Measurements from ENCODE around the gene RNF149. TPM values are rescaled to one million over a fixed set of nuclear protein-coding genes. Genes with fewer than 3 reads are reported as not detected.

RNF149 gene
- total RNA-seq, 1 donor, result 73.1 TPM

DNA sequence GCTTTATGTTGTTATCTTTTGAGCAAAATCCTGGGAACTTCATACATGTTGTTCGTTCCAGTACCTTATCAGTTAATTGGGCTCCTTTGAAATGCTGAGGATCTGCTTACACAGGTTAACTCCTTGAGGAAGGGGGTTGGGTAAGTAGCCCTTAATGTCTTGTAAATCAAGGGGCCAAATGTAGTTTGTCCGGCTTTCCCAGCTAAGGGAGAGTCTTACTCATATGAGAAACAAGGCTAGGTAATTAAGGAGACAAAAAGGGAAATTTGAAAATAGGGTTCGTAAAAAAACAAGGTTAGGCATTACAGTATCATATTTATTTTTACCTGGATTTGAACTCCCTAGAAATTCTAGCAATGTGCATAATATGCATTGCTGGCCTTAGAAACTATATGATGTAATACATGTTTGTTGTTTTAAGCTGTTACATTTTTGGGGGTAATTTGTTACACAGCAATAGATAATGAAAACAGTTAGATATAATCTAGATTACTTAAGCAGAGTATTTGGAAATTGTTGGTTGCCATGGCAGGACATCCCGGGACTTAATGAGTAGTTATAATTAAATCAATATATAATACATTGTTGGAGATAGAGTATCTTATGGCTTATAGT is 30.9 kb upstream of the RNF149 start:
- TF ChIP-seq, protein P1, sequence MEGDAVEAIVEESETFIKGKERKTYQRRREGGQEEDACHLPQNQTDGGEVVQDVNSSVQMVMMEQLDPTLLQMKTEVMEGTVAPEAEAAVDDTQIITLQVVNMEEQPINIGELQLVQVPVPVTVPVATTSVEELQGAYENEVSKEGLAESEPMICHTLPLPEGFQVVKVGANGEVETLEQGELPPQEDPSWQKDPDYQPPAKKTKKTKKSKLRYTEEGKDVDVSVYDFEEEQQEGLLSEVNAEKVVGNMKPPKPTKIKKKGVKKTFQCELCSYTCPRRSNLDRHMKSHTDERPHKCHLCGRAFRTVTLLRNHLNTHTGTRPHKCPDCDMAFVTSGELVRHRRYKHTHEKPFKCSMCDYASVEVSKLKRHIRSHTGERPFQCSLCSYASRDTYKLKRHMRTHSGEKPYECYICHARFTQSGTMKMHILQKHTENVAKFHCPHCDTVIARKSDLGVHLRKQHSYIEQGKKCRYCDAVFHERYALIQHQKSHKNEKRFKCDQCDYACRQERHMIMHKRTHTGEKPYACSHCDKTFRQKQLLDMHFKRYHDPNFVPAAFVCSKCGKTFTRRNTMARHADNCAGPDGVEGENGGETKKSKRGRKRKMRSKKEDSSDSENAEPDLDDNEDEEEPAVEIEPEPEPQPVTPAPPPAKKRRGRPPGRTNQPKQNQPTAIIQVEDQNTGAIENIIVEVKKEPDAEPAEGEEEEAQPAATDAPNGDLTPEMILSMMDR (IDR thresholded peaks at IDR 0.05; ENCODE audit: extremely low read depth, low read depth, low read length), result no peak
- Histone ChIP-seq H2AFZ (ENCODE audit: low read length) (no peak overlapping the region), H3K9me3 (ENCODE audit: low read depth, low read length) (no peaks in the 10 kb centered on the region), H3K27me3 (ENCODE audit: insufficient read depth, low read length) (no peaks in the 10 kb centered on the region), H3K79me2 (ENCODE audit: insufficient read depth, low read length) (no peaks in the 10 kb centered on the region), H3K4me2 (ENCODE audit: insufficient read depth, low read length) (no peak overlapping the region), H3K4me3 (ENCODE audit: insufficient read depth, low read length) (no peak overlapping the region), H3K27ac (ENCODE audit: low read depth, low read length) (no peak overlapping the region), H3K36me3 (ENCODE audit: insufficient read depth, low read length) (no peaks in the 10 kb centered on the region), H4K20me1 (ENCODE audit: insufficient read depth, low read length) (no peaks in the 10 kb centered on the region), H3K4me1 (ENCODE audit: insufficient read depth, low read length) (peaks cover 10% of the 10 kb centered on the region)
- DNase-seq (ENCODE audit: insufficient read length, low spot score, missing footprints), result no peak

DNA sequence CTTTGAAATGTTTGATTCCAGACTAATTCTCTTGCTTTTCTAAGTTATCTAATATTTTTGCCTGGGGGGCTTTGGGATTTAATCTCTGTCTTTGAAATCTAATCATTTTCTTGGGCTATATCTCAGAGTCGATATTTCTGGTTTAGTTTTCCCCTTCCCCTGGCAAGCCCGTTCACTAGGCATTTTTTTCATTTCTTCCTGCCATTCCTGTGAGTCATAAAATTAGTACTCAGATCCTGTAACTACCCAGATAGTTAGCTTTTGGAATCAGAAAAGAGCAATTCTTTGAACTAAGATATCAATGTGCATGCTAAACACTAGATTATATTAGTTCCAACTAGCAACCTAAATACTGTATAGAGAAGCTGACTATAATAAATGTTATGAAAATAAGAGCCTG is 29.4 kb upstream of the RNF149 start:
- H3K27me3 ChIP-seq (ENCODE audit: insufficient read depth, low read length), result no peaks in the 10 kb centered on the region
- no peak for DNase-seq (ENCODE audit: insufficient read length, low spot score, missing footprints)
- TF ChIP-seq, protein P1 (IDR thresholded peaks at IDR 0.05; ENCODE audit: extremely low read depth, low read depth, low read length), result no peak
- peak overlapping the region; percentile 20 for H2AFZ ChIP-seq (ENCODE audit: low read length)
- no peaks in the 10 kb centered on the region for H3K36me3 ChIP-seq (ENCODE audit: insufficient read depth, low read length)
- peak overlapping the region; percentile 60 for H3K4me2 ChIP-seq (ENCODE audit: insufficient read depth, low read length)
- no peaks in the 10 kb centered on the region for H4K20me1 ChIP-seq (ENCODE audit: insufficient read depth, low read length)
- H3K4me1 ChIP-seq (ENCODE audit: insufficient read depth, low read length), result peaks cover 10% of the 10 kb centered on the region
- H3K79me2 ChIP-seq (ENCODE audit: insufficient read depth, low read length), result no peaks in the 10 kb centered on the region
- H3K27ac ChIP-seq (ENCODE audit: low read depth, low read length), result no peak overlapping the region
- H3K4me3 ChIP-seq (ENCODE audit: insufficient read depth, low read length), result no peak overlapping the region
- no peaks in the 10 kb centered on the region for H3K9me3 ChIP-seq (ENCODE audit: low read depth, low read length)

DNA sequence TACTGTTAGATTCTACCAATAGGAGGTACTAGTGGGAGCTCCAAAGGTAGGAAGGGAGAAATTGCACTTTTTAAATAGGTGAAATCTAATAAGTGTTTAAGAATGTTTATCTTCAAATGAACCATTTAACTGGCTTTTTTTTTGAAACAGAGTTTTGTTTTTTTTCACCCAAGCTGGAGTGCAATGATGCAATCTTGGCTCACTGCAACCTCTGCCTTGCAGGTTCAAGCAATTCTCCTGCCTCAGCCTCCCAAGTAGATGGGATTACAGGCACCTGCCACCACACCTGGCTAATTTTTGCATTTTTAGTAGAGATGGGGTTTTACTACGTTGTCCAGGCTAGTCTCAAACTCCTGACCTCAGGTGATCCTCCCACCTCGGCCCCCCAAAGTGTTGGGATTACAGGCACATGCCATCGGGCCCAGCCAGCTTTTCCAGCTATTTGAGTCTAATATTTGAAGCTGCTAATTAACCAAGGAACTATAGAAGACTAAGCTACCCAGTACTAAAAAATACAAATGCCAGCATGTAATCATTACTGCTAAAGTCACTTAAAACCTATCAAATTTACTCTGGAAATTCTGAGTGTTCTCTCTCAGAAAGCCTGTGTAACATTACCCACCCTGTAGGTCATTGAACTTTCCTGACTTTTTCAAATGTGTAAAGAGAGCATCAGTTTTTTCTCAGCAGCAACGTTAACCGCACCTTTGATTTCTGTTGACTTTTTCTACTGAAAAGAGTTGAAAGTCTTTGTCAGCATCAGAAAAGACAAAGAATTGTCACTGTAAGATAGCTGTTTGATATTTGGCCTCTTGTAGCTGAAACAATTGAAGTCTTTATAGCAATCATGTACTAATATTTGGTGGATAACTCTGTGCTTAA is 24.6 kb upstream of the RNF149 start:
- Histone ChIP-seq H3K4me3 (ENCODE audit: insufficient read depth, low read length) (no peak overlapping the region), H3K36me3 (ENCODE audit: insufficient read depth, low read length) (no peaks in the 10 kb centered on the region), H3K9me3 (ENCODE audit: low read depth, low read length) (no peaks in the 10 kb centered on the region), H3K27ac (ENCODE audit: low read depth, low read length) (no peak overlapping the region), H3K4me2 (ENCODE audit: insufficient read depth, low read length) (no peak overlapping the region), H2AFZ (ENCODE audit: low read length) (no peak overlapping the region), H3K4me1 (ENCODE audit: insufficient read depth, low read length) (peaks cover 6% of the 10 kb centered on the region), H3K27me3 (ENCODE audit: insufficient read depth, low read length) (no peaks in the 10 kb centered on the region), H4K20me1 (ENCODE audit: insufficient read depth, low read length) (no peaks in the 10 kb centered on the region), H3K79me2 (ENCODE audit: insufficient read depth, low read length) (no peaks in the 10 kb centered on the region)
- TF ChIP-seq, protein P1 (IDR thresholded peaks at IDR 0.05; ENCODE audit: extremely low read depth, low read depth, low read length), result no peak
- DNase-seq (ENCODE audit: insufficient read length, low spot score, missing footprints), result no peak

DNA sequence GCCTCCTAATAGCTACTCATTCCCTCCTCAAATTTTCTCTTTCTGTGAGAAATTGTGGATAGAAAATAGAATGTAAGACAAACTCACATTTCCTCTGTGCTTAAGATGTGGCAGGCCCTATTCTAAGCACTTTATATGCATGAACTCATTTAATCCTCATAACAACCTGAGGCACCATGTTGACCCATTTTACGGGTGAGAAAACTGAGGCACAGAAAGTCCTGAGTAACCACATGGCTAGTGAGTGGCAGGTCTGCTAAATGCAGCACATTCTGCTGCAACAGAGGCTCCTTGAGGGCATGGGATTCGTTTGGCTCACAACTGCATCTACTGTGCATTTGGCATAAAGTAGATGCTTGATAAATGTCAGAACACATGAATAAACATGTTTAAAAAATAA is 22.7 kb upstream of the RNF149 start:
- Histone ChIP-seq H3K27me3 (ENCODE audit: insufficient read depth, low read length) (no peaks in the 10 kb centered on the region), H2AFZ (ENCODE audit: low read length) (no peak overlapping the region), H3K79me2 (ENCODE audit: insufficient read depth, low read length) (no peaks in the 10 kb centered on the region), H3K4me1 (ENCODE audit: insufficient read depth, low read length) (no peaks in the 10 kb centered on the region), H3K4me3 (ENCODE audit: insufficient read depth, low read length) (no peak overlapping the region), H3K4me2 (ENCODE audit: insufficient read depth, low read length) (no peak overlapping the region), H3K9me3 (ENCODE audit: low read depth, low read length) (no peaks in the 10 kb centered on the region), H3K36me3 (ENCODE audit: insufficient read depth, low read length) (no peaks in the 10 kb centered on the region), H4K20me1 (ENCODE audit: insufficient read depth, low read length) (no peaks in the 10 kb centered on the region), H3K27ac (ENCODE audit: low read depth, low read length) (no peak overlapping the region)
- DNase-seq (ENCODE audit: insufficient read length, low spot score, missing footprints), result no peak
- TF ChIP-seq, protein P1 (IDR thresholded peaks at IDR 0.05; ENCODE audit: extremely low read depth, low read depth, low read length), result no peak

All from osteoblast (primary cell).